GM10248 (cell line): Measurements from ENCODE around the gene AMT.
A peak's percentile ranks its signal among the peaks of the same experiment; 100 is the strongest.

Experiments
- CTCF ChIA-PET: fragments of 300-600 bp; sonication (Branson Sonifier 250); formaldehyde crosslinking; extraction: SDS; loops from one replicate; lab custom pipeline; 2021; ENCODE audit warnings: antibody characterized with exemption; lab: Yijun Ruan, JAX
- POLR2A ChIA-PET: fragments of 350-650 bp; sonication (Branson Sonifier 250); formaldehyde crosslinking; extraction: SDS; loops from one replicate; lab custom pipeline; 2020; ENCODE audit warnings: antibody characterized with exemption; lab: Yijun Ruan, JAX
- DNase-seq: peaks from one replicate; pipeline ENCODE4 v3.0.0; 2012; ENCODE audit errors: extremely low spot score
- CTCF ChIP-seq: IDR thresholded peaks from 2 replicates; pipeline ENCODE4 v1.5.1; 2012; ENCODE audit warnings: mild to moderate bottlenecking, low read depth; ENCODE audit errors: extremely low read depth, missing control alignments, control extremely low read depth

Gene AMT

GRCh38 chr3:49422379-49423248 is at the start of gene AMT:
Gene AMT, minus strand, starts transcription at chr3:49422473. Its CDS starts 23 bp downstream, at chr3:49422450.
- TF ChIP-seq CTCF: no peak
- CTCF ChIA-PET: interaction anchor here (1.4 to 2.0 kb wide), 3 partner anchors 10 to 82 kb away, joined by 3 to 11 read pairs (median 4); partner anchors contain the start of genes RHOA, TCTA and USP4
- no peak for DNase-seq
- POLR2A ChIA-PET: interaction anchor here (2.5 kb wide), 1 partner anchor 10 kb away, joined by 12 read pairs; the partner anchor contains the start of genes RHOA and TCTA

DNA sequence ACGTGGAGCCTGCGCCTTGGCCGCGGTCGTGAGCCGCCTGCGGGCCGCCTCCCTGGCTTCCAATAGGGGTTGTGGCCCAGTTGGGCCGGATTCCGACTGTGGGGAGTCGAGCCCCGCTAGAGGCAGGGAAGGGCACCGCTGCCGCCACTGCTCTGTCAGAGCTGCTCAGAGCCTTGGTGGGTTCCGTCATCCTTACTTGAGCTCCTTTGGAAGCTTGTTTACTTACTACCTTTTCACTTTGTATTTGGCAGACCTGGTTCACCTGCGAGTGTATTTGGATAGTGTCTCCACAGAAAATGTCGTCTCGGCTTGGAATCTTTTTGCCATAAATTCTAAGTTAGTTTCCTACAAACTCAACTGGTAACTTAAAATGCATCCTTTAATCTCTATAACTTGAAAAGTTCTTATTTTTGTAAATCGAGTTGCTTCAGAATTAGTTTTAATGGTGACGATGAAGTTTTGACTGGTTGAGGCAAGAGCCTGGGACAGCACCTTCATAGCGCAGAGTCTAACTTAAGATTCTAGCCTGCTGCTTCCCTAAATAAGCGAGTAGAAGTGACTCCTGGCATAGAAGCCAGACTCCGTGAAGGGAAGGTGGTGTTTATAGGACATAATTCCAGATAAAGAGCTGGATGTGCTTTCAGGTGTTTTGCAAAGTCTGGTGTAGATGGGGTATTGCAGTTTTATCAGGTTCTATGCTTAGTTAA is 48.6 kb upstream of the AMT start:
- no peak for DNase-seq
- CTCF ChIA-PET: interaction anchor here (1.2 to 1.9 kb wide), 8 partner anchors 10 to 449 kb away, joined by 3 to 5 read pairs (median 4); partner anchors contain the start of gene NDUFAF3
- TF ChIP-seq CTCF: no peak
- POLR2A ChIA-PET: interaction anchor here (0.9 to 1.6 kb wide), 4 partner anchors 11 to 463 kb away, joined by 3 to 4 read pairs (median 4); partner anchors contain the start of genes NDUFAF3, RHOA and WDR6

DNA sequence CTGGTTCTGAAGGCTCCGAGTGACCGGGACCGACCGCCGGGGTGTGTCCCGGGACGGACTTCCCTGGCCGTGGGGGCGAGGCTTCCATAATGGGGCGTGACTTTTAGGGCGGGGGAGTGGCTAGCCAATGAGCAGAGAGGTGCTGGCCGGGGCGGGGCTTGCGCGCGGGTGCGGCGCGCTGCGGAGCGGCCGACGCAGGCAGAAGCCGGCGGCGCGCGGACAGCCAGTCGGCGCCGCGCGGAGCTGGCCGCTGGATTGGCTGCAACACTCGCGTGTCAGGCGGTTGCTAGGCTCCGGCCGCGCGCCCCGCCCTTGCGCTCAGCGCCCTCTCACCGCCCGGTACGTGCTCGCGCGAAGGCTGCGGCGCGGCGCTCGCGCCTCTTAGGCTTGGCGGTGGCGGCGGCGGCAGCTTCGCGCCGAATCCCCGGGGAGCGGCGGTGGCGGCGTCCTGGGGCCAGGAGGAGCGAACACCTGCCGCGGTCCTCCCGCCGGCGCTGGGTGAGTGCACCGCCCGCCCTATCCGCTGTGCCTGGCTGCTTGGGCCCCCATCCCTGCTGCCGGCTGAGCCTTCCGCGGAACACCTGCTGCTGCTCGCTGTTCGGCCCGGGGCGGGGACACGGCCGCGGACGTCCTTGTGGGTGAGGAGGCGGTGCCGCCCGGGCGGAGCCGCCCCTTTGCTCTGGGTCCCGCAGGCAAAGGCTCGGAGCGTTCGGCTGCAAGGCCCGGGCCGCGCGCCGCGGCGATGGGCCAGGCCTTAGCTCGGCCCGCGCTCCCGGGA is 47.9 kb upstream of the AMT start, which contains the start of gene DAG1:
DAG1 (plus strand) TSS at position 332 of the 778 bp plus-strand sequence. CDS start 40,268 bp downstream, outside the sequence.
- CTCF ChIA-PET: interaction anchor here (0.6 to 1.9 kb wide), 12 partner anchors 9 to 448 kb away, joined by 3 to 5 read pairs (median 4); partner anchors contain the start of gene NDUFAF3
- no peak for TF ChIP-seq CTCF
- peak; percentile 98 for DNase-seq
- POLR2A ChIA-PET: interaction anchor here (0.6 to 1.6 kb wide), 6 partner anchors 11 to 638 kb away, joined by 3 to 5 read pairs (median 3); partner anchors contain the start of genes NDUFAF3 and WDR6

- ChIA-PET POLR2A (interaction anchor here (0.8 to 1.6 kb wide), 4 partner anchors 10 to 462 kb away, joined by 3 to 4 read pairs (median 3); partner anchors contain the start of genes NDUFAF3 and WDR6), CTCF (interaction anchor here (0.6 to 1.9 kb wide), 10 partner anchors 10 to 447 kb away, joined by 3 to 9 read pairs (median 4); partner anchors contain the start of gene NDUFAF3)
- no peak for TF ChIP-seq CTCF
- peak; percentile 3 for DNase-seq
Measured at GRCh38 chr3:49469037-49469935, 47.0 kb upstream of the AMT start.

- CTCF ChIA-PET: interaction anchor here (0.7 kb wide), 1 partner anchor 17 kb away, joined by 3 read pairs; no protein-coding TSS in a partner anchor
- TF ChIP-seq CTCF: no peak
- DNase-seq: no peak
- POLR2A ChIA-PET: no interaction called here
Measured at GRCh38 chr3:49466085-49466484, 43.8 kb upstream of the AMT start.
